Common myeloid progenitor, CD34-positive (primary cell): ENCODE results near the gene PDE4C.

Experiments
- CTCF ChIA-PET: fragments of 350-600 bp; sonication (Branson Sonifier 250); formaldehyde crosslinking; loops from one replicate; lab custom pipeline; 2021; ENCODE audit warnings: antibody characterized with exemption; lab: Charles Lee
- POLR2A ChIA-PET: fragments of 350-600 bp; sonication (Branson Sonifier 250); formaldehyde crosslinking; loops from one replicate; lab custom pipeline; 2021; ENCODE audit warnings: antibody characterized with exemption; lab: Charles Lee
- DNase-seq, 3 donors: peaks; one replicate each; pipeline versions ENCODE4 v3.0.0 to v3.0.0-alpha.2; 2013
- H3K27ac ChIP-seq, 2 experiments: 1 replicate in 1 of 2; 2 replicates in 1 of 2; pipeline ENCODE4 v1.7.0; 2013; ENCODE audit warnings: inconsistent platforms in 2 of 2, low read length in 2 of 2, mild to moderate bottlenecking in 2 of 2, low read depth in 1 of 2, moderate library complexity in 1 of 2; ENCODE audit not compliant: severe bottlenecking in 2 of 2, insufficient read depth in 1 of 2, poor library complexity in 1 of 2
- H3K27me3 ChIP-seq, 5 experiments: replicated peaks in 2 of 5; 1 replicate in 3 of 5; 2 replicates in 2 of 5; pipeline versions ENCODE4 v1.6.1 to v1.7.0; 2013; ENCODE audit warnings: low read length in 4 of 5, mild to moderate bottlenecking in 2 of 5, moderate library complexity in 2 of 5, inconsistent platforms in 1 of 5; ENCODE audit not compliant: insufficient read depth in 5 of 5, control insufficient read depth in 4 of 5
- H3K36me3 ChIP-seq, 4 experiments: 1 replicate in 2 of 4; 2 replicates in 2 of 4; pipeline versions ENCODE4 v1.6.1 to v1.7.0; 2013; ENCODE audit warnings: low read length in 3 of 4, control low read depth in 1 of 4, mild to moderate bottlenecking in 1 of 4; ENCODE audit not compliant: control insufficient read depth in 4 of 4, insufficient read depth in 4 of 4
- H3K4me1 ChIP-seq, 4 experiments: 1 replicate in 3 of 4; 2 replicates in 1 of 4; pipeline versions ENCODE4 v1.6.1 to v1.7.1; 2013; ENCODE audit warnings: low read length in 3 of 4, mild to moderate bottlenecking in 3 of 4, control low read depth in 1 of 4, inconsistent platforms in 1 of 4, moderate library complexity in 1 of 4; ENCODE audit not compliant: control insufficient read depth in 4 of 4, insufficient read depth in 4 of 4; ENCODE audit errors: control extremely low read depth in 1 of 4
- H3K4me3 ChIP-seq, 7 experiments: 1 replicate in 4 of 7; 2 replicates in 3 of 7; pipeline versions ENCODE4 v1.5.1 to v1.7.0; 2013; ENCODE audit warnings: mild to moderate bottlenecking in 7 of 7, low read length in 6 of 7, moderate library complexity in 6 of 7, inconsistent platforms in 2 of 7, low read depth in 2 of 7, control low read depth in 1 of 7; ENCODE audit not compliant: insufficient read depth in 4 of 7, control insufficient read depth in 1 of 7; ENCODE audit errors: extremely low read depth in 1 of 7
- H3K9me3 ChIP-seq, 5 experiments: 1 replicate in 4 of 5; 2 replicates in 1 of 5; pipeline versions ENCODE4 v1.6.1 to v1.7.1; 2013; ENCODE audit warnings: low read length in 4 of 5, mild to moderate bottlenecking in 2 of 5, inconsistent platforms in 1 of 5, low read depth in 1 of 5, moderate library complexity in 1 of 5; ENCODE audit not compliant: control insufficient read depth in 4 of 5, insufficient read depth in 2 of 5; ENCODE audit errors: control extremely low read depth in 1 of 5
- WGBS: methylation state at CpG from one replicate; pipeline ENCODE4 v1.1.5; 2013; ENCODE audit not compliant: insufficient coverage; 5-methylcytosine and 5-hydroxymethylcytosine counted together

PDE4C gene

GRCh38 chr19:18198374-18198773, 27.9 kb downstream of the PDE4C start:
- ChIA-PET CTCF (interaction anchor here (2.1 kb wide), 2 partner anchors 51 to 81 kb away, joined by 5 to 7 read pairs; no protein-coding TSS in a partner anchor), POLR2A (no interaction called here)
- Histone ChIP-seq H3K9me3 (no peaks in the 10 kb centered on the region), H3K4me1 (peaks cover 9 to 26% (median 23%) of the 10 kb centered on the region in 4 experiments), H3K27ac (no peak overlapping the region), H3K27me3 (no peaks in the 10 kb centered on the region), H3K4me3 (no peak overlapping the region), H3K36me3 (peaks cover 0 to 43% (median 12%) of the 10 kb centered on the region in 4 experiments)
- no peak for DNase-seq
- WGBS: 100% methylated on average over 1 of the region's 6 CpGs

GRCh38 chr19:18197941-18198340, 28.3 kb downstream of the PDE4C start:
- Histone ChIP-seq H3K36me3 (peaks cover 0 to 43% (median 12%) of the 10 kb centered on the region in 4 experiments), H3K4me1 (peaks cover 9 to 24% (median 21%) of the 10 kb centered on the region in 4 experiments), H3K27ac (no peak overlapping the region), H3K4me3 (no peak overlapping the region), H3K9me3 (no peaks in the 10 kb centered on the region), H3K27me3 (no peaks in the 10 kb centered on the region)
- 93% methylated on average over 6 of the region's 6 CpGs for WGBS
- ChIA-PET CTCF (interaction anchor here (1.0 to 2.1 kb wide), 4 partner anchors 51 to 214 kb away, joined by 3 to 7 read pairs (median 5); no protein-coding TSS in a partner anchor), POLR2A (no interaction called here)
- no peak for DNase-seq

- Histone ChIP-seq H3K4me3 (no peak overlapping the region), H3K36me3 (peaks cover 0 to 42% (median 12%) of the 10 kb centered on the region in 4 experiments), H3K4me1 (peaks cover 9 to 21% (median 18%) of the 10 kb centered on the region in 4 experiments), H3K27me3 (no peaks in the 10 kb centered on the region), H3K9me3 (no peaks in the 10 kb centered on the region), H3K27ac (no peak overlapping the region)
- 93% methylated on average over 17 of the region's 18 CpGs for WGBS
- no peak for DNase-seq
- POLR2A ChIA-PET: no interaction called here
- CTCF ChIA-PET: interaction anchor here (1.0 to 2.1 kb wide), 4 partner anchors 52 to 215 kb away, joined by 3 to 7 read pairs (median 5); no protein-coding TSS in a partner anchor
These were observed 28.9 kb downstream of the PDE4C start for GRCh38 chr19:18197306-18197705.

GRCh38 chr19:18196511-18196845, 29.8 kb downstream of the PDE4C start:
- no peaks in the 10 kb centered on the region for H3K9me3 ChIP-seq
- ChIA-PET CTCF (interaction anchor here (0.9 to 1.4 kb wide), 3 partner anchors 28 to 56 kb away, joined by 3 to 5 read pairs (median 3); no protein-coding TSS in a partner anchor), POLR2A (no interaction called here)
- H3K4me3 ChIP-seq: no peak overlapping the region
- no CpG with 5 or more reads among the region's 7 CpGs for WGBS
- no peaks in the 10 kb centered on the region for H3K27me3 ChIP-seq
- no peak for DNase-seq
- peaks cover 0 to 37% (median 12%) of the 10 kb centered on the region in 4 experiments for H3K36me3 ChIP-seq
- no peak overlapping the region for H3K27ac ChIP-seq
- H3K4me1 ChIP-seq: peaks cover 9 to 28% (median 23%) of the 10 kb centered on the region in 4 experiments

- H3K4me1 ChIP-seq: peaks cover 9 to 28% (median 23%) of the 10 kb centered on the region in 4 experiments
- ChIA-PET CTCF (interaction anchor here (0.8 to 4.9 kb wide), 6 partner anchors 9 to 193 kb away, joined by 3 to 49 read pairs (median 4); a partner anchor contains a TSS), POLR2A (interaction anchor here (0.5 to 2.1 kb wide), 4 partner anchors 9 to 298 kb away, joined by 3 to 8 read pairs (median 3); partner anchors contain the start of gene RAB3A)
- 9% methylated on average over 14 of the region's 27 CpGs for WGBS
- peak; percentile 63 to 86 (median 83) for DNase-seq
- no peaks in the 10 kb centered on the region for H3K9me3 ChIP-seq
- H3K36me3 ChIP-seq: peaks cover 0 to 30% (median 10%) of the 10 kb centered on the region in 4 experiments
- H3K4me3 ChIP-seq: peak overlapping the region in 6 of 7 experiments; percentile 29 to 89 (median 86)
- H3K27me3 ChIP-seq: no peaks in the 10 kb centered on the region
- peak overlapping the region in 1 of 2 experiments; percentile 34 for H3K27ac ChIP-seq
These were observed 31.5 kb downstream of the PDE4C start for GRCh38 chr19:18194554-18195238.

- Histone ChIP-seq H3K27ac (no peak overlapping the region), H3K27me3 (no peaks in the 10 kb centered on the region), H3K36me3 (peaks cover 0 to 27% (median 10%) of the 10 kb centered on the region in 4 experiments), H3K4me1 (peaks cover 9 to 28% (median 23%) of the 10 kb centered on the region in 4 experiments), H3K4me3 (peak overlapping the region in 6 of 7 experiments; percentile 65 to 89 (median 86)), H3K9me3 (no peaks in the 10 kb centered on the region)
- DNase-seq: no peak
- WGBS: 67% methylated on average over 11 of the region's 12 CpGs
- ChIA-PET POLR2A (interaction anchor here (0.5 to 2.1 kb wide), 4 partner anchors 10 to 299 kb away, joined by 3 to 8 read pairs (median 3); partner anchors contain the start of gene RAB3A), CTCF (interaction anchor here (0.9 to 4.9 kb wide), 5 partner anchors 12 to 194 kb away, joined by 4 to 49 read pairs (median 4); a partner anchor contains a TSS)
These were observed 32.1 kb downstream of the PDE4C start for GRCh38 chr19:18194181-18194530.
